Sciatic nerve (tissue), 2 donors: ENCODE results near the gene ARSJ. TPM values are rescaled to one million over a fixed set of nuclear protein-coding genes. Genes with fewer than 3 reads are reported as not detected.

Experiments
- ATAC-seq: fragments of 200-7000 bp; cut with Tn5 transposase; one replicate; pipeline ENCODE4 v1.9.1; 2020; ENCODE audit warnings: mild to moderate bottlenecking, moderate library complexity
- DNase-seq: peaks from one replicate; pipeline ENCODE4 v3.0.0-alpha.2; 2020; ENCODE audit warnings: low spot score
- intact Hi-C: fragments of 100-400 bp; cut with DNase I; formaldehyde crosslinking; loops from one replicate; pipeline ENCODE4 v1.14.2; 2022
- total RNA-seq: library from RNA; stranded (reverse); fragmentation: NEBNext Ultra II Directional; extraction: Animal tissue kit (Norgen Biotek cat#: 25700); gene quantifications from one replicate; pipeline ENCODE4 v1.2.1, GENCODE V29; 2021
- donor health status: DM: no; HTN: no; CAD: no.
- donor health status: DM: no; HTN: no; CAD: no.

The ARSJ gene
- total RNA-seq, 1 donor from 2014 or later: 5.3 TPM

- ATAC-seq (no peak), DNase-seq (no peak)
- intact Hi-C loops: no loop called here
These were observed 59.8 kb downstream of the ARSJ start for GRCh38 chr4:113919611-113920010.

DNA sequence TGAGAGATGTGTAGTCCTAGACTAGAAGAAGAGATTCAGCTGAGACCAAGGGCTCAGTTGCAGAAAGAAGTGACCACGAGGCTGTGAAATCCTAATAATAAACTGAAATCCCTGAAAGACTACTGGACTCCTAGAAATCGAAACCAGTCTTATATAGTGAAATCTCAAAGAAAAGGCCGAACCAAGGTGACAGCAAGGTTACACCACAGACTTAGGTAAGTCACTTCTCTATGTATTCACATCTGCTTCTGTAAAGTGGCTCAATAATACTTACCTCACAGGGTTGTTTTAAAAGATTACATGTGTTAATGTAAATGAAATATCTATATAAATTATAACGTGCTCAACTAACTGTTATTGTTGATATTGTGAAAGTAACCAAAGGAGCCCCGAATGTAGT is 60.3 kb downstream of the ARSJ start:
- no peak for DNase-seq
- no peak for ATAC-seq
- intact Hi-C loops: no loop called here

DNA sequence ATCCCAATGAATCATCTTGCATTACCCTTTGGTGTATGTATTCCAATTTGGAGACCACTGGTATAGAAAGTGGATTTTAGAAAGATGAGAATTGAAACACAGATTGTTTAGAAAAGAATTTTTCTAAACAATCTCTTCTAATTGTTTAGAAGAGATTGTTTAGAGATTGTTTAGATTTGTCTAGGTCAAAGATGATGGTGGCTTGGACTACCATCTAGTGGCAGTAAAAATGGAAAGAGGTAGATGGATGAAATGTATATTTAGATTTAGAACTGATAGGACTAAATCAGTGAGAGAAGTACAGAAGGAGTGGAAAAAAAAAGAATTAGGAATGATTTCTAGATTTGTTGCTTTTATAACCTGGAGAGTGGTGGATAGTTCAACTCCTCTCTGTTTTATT is 70.6 kb downstream of the ARSJ start:
- no peak for ATAC-seq
- no peak for DNase-seq
- intact Hi-C loops: no loop called here

DNA sequence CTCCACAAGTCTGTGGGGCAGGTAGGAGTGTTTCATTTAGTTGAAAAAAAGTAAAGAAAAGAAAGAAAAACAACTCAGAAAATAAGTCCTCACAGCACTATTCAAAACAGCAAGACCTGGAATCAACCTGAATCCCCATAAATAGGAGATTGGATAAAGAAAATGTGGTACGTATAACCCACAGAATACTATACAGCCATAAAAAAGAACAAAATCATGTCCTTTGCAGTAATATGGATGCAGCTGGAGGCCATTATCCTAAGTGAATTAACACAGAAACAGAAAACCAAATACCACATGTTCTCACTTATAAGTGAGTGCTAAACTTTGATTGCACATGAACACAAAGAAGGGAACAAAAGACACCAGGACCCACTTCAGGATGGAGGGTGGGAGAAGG is 71.9 kb downstream of the ARSJ start:
- no peak for ATAC-seq
- intact Hi-C loops: no loop called here

DNA sequence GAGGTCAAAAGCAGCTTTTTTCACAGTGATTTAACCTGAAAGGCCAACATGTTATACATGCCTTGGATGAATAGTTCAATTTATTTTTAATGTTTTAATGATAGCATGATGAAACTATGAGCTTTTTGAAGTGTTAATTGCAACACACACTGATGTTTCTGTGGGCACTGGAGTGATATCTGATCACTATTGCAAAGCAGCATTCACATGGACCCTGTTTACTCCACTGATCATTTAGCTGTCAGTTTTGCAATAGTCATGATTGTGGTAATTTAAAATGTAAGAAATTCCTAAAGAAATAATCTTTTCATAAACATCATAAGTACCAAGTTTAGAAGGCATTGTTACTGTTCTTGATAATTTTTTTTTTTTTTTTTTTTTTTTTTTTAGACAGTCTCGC is 74.1 kb downstream of the ARSJ start:
- intact Hi-C loops: no loop called here
- ATAC-seq (no peak), DNase-seq (no peak)

More for the DNA sequence above, 71.9 kb downstream of the ARSJ start:
- DNase-seq: no peak

GRCh38 chr4:113904877-113905276 is 74.6 kb downstream of the ARSJ start:
- intact Hi-C loops: no loop called here
- DNase-seq (no peak), ATAC-seq (no peak)

- DNase-seq (no peak), ATAC-seq (no peak)
- intact Hi-C loops: no loop called here
These were observed 77.3 kb downstream of the ARSJ start for GRCh38 chr4:113901994-113902787.

GRCh38 chr4:113899271-113900070 is 80.0 kb downstream of the ARSJ start:
- ATAC-seq (no peak), DNase-seq (no peak)
- intact Hi-C loops: no loop called here

- DNase-seq: no peak
- intact Hi-C loops: no loop called here
- no peak for ATAC-seq
These were observed 85.9 kb downstream of the ARSJ start for GRCh38 chr4:113893546-113893945.

DNA sequence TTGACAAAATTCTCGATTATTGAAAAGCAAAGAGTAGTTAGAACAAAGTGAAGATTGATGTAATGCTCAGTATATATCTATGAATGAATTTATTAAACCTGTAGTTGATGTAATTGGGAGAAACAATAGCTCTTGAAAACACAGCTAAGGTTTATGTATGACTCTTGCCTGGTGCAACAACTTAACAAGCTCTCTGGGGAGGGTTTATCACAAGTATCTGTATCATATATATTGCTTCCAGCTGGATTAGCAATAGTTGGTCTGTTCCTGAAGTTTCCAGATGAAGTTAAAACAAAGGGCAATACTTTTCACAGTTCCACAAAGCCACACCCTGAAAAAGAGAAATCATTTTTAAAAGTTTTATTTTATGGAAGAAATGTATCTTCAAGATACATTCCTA is 91.4 kb downstream of the ARSJ start:
- intact Hi-C loops: no loop called here
- ATAC-seq (no peak), DNase-seq (no peak)

DNA sequence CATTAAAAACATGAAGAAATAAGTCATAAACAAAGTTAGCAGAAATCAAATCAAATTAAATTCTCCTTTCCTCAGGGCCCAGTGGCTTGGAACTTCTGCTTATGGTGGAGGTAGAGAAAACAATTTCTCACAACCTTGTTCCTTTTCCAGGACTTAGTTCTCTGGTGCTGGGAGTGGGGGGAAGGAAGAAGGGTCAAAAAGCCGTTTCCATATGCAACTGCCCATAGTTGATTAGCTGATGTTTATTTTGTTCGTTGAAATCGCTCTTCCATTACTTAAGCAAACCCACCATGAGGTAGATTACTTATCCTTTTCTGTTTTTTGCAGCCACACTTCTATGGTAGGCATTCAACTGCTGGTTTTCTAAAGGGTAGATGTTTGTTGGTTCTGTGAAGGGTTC is 94.2 kb downstream of the ARSJ start:
- no peak for ATAC-seq
- no peak for DNase-seq
- intact Hi-C loops: no loop called here

- intact Hi-C loops: no loop called here
- no peak for DNase-seq
- no peak for ATAC-seq
These were observed 94.8 kb downstream of the ARSJ start for GRCh38 chr4:113884655-113885054.

DNA sequence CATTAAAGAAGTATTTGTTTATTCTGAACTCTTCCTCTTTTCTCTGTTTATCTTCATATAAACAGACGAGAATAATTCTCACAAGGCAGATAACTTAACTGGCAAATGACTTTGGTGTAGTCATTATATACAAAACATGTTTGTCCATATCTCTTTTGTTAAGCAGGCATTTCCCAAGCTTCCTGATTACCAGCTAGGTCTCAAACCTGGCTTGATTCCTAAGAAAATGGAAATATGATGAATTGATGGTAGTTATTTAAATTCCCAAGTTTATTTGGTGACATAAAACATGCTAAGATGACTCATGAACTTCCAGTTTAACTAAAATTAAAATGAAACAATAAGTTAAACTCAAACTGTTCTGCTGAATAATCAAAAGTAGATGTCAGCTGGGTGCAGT is 96.8 kb downstream of the ARSJ start:
- DNase-seq (no peak), ATAC-seq (no peak)
- intact Hi-C loops: no loop called here

DNA sequence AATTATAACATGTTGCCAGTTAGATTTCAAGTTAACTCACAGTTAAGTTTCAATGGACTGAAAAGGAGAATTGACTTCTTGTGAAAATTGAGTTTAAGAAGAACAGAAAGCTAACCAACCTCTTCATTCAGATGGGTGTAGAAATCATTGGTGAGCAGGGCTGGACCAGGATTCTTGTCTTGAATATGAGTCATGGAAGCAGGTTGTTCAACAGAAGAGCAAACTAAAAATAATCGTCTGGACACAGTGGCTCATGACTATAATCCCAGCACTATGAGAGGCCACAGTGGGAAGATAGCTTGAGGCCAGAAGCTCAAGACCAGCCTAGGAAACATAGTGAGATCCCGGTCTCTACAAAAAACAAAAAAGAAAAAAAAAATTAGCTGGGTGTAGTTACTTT is 98.2 kb downstream of the ARSJ start:
- DNase-seq (no peak), ATAC-seq (no peak)
- intact Hi-C loops: no loop called here

DNA sequence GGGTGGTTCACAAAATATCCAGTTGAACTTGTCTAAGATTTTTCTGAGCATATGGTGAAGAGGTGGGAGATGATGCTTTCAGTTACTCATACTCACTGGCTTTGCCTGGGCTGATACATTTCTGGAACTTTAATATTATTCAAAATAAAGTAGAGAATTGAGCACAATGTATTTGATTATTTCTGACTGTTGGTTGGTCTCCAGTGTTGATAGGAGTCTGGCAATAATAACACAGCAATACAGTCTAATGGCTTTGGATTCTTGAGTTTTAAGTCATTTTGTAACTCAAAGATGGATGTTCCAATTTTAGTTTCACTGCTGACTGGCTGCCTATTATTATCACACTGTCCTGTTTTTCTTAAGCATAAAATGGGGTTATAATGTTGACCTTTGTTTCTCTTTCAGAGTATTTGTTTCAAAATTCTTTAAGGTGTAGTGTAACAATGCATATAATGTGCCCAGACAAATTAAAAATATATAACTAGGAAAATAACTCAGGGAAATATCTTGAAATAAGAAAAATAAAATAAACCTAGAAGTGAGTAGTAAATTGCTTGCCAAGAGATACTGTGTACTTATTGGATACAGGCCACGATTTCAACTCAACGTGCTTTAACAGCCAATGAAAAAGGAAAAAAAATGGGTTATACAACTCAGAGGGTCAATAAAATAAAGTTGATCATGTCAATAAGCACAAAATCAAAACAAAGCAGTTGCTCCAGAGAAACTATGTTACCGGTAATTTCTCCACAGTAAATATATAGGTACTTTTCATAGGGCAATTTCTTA is 99.0 kb downstream of the ARSJ start:
- ATAC-seq: no peak
- intact Hi-C loops: no loop called here
- no peak for DNase-seq

- DNase-seq: no peak
- no peak for ATAC-seq
- intact Hi-C loops: no loop called here
These were observed 100.8 kb downstream of the ARSJ start for GRCh38 chr4:113878668-113879067.

DNA sequence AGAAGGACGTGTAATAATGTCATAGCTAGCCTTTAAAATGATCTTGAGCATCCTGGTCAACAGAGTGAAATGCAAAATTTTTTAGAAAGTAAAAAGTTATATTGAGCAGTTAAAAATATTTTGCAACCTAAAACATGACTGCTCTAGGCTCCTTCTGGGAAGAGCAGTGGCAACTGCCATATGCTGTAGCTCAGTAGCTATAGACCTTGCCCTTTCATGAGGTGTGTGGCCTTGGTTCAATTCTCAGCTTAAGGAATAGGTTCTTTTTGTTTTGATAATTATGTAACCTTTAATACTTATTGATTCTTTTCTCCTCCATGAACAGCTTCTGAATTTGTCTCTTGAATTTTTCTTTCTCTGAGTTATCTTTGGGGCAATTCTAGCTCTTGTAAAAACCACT is 105.0 kb downstream of the ARSJ start:
- ATAC-seq (no peak), DNase-seq (no peak)
- intact Hi-C loops: no loop called here

DNA sequence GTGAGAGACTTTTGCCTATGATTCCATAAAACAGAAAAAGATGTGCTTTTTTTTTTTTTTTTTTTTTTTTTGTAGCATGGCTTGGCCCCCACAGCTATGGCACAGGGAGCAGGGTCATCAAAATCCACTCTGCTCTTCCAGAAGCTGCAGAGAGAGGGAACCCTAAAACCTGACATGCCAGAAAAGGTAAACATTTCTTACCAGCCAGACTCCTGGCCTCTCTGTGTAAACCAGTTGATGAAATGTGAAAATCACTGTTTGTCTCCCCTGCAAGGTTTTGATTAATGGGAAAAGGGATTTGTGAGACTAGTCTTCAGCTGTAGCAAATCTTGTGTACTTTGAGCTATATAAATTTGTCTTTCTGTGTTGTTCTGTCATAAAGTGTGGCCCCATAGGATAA is 105.9 kb downstream of the ARSJ start:
- no peak for DNase-seq
- intact Hi-C loops: no loop called here
- ATAC-seq: no peak

DNA sequence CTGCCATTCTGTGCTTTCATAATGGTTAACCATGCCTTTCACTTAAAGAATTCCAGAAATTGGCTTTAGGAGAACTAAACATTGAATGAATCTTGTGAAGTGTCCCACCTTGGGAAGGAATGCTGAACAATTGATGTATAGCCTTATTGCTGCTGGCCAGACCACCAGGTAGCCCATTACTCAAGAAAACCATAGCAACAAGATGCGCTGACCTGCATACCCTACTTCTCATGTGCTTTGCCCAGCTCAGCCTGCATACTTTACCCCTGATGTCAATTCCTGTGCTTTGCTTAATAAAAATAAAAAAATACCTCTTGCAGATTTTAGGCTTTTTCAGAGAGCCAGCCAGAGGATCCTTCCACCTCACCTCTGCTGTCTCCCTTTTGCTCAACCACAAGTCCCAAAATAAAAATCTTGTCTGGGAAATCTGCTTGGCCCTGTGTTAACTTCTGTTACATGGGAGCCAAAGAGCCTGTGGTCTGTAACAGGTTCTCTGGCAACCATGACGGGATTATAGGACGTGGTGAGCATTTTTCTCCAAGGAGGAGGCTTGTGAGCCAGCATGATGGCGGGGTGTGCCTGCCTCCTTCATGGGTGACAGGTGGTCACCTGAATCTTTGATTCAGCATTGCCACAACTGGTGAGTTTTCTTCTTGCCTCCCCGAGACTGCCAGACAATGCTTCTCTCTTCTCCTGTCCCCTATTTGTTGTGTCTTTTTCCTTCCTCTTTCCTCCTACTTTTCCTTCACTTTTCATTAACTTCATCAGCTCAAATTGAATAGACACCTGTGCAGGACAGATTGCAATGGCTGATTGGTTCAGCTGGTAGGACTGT is 106.8 kb downstream of the ARSJ start:
- intact Hi-C loops: no loop called here
- no peak for ATAC-seq
- no peak for DNase-seq
